H1 (cell line): ENCODE data around the gene RABEP1. TPM values are rescaled to one million over a fixed set of nuclear protein-coding genes. Genes with fewer than 3 reads are reported as not detected.

Experiments
- CTCF ChIA-PET: fragments of 300-600 bp; sonication (Branson Sonifier 250); formaldehyde crosslinking; loops from one replicate; lab custom pipeline; 2021; ENCODE audit not compliant: partially characterized antibody; lab: Charles Lee
- POLR2A ChIA-PET: fragments of 300-600 bp; sonication (Branson Sonifier 250); formaldehyde crosslinking; loops from one replicate; lab custom pipeline; 2021; ENCODE audit warnings: inconsistent platforms; ENCODE audit not compliant: partially characterized antibody; lab: Charles Lee
- DNase-seq, 2 experiments: peaks; one replicate each; pipeline versions ENCODE4 v3.0.0 to v3.0.0-alpha.2; 2010 to 2022; ENCODE audit warnings: low spot score in 2 of 2, low read depth in 1 of 2, mixed read lengths in 1 of 2
- FAIRE-seq: peaks from 2 replicates; lab custom pipeline; 2011; peaks lifted over from hg19 to GRCh38; lab: Jason Lieb, UNC
- H2AFZ ChIP-seq: 2 replicates; pipeline ENCODE4 v1.8.1; 2012; ENCODE audit warnings: low read length, inconsistent platforms
- H2AK5ac ChIP-seq: 2 replicates; pipeline ENCODE4 v1.6.1; 2013; ENCODE audit warnings: low read depth, low read length
- H2BK120ac ChIP-seq: replicated peaks from 2 replicates; pipeline ENCODE3; 2013; ENCODE audit warnings: low read depth, low read length, inconsistent platforms
- H2BK12ac ChIP-seq: 2 replicates; pipeline ENCODE4 v1.6.1; 2013; ENCODE audit warnings: low read depth, low read length
- H2BK15ac ChIP-seq: 2 replicates; pipeline ENCODE4 v1.6.1; 2013; ENCODE audit warnings: low read length
- H2BK20ac ChIP-seq: 2 replicates; pipeline ENCODE4 v1.6.1; 2013; ENCODE audit warnings: low read length
- H2BK5ac ChIP-seq: 2 replicates; pipeline ENCODE4 v1.6.1; 2013; ENCODE audit warnings: low read depth, low read length
- H3K14ac ChIP-seq: 2 replicates; pipeline ENCODE4 v1.6.1; 2013; ENCODE audit warnings: inconsistent platforms; ENCODE audit not compliant: insufficient read length
- H3K18ac ChIP-seq: 2 replicates; pipeline ENCODE4 v1.6.1; 2013; ENCODE audit warnings: low read length; ENCODE audit errors: extremely low read depth
- H3K23ac ChIP-seq: 2 replicates; pipeline ENCODE4 v1.6.1; 2013; ENCODE audit warnings: inconsistent platforms; ENCODE audit not compliant: insufficient read length
- H3K23me2 ChIP-seq: 2 replicates; pipeline ENCODE4 v1.6.1; 2013; ENCODE audit warnings: low read depth, low read length
- H3K27ac ChIP-seq: 2 replicates; pipeline ENCODE4 v1.6.1; 2011; ENCODE audit warnings: low read depth, low read length, inconsistent platforms
- H3K27me3 ChIP-seq, 4 experiments: replicated peaks in 1 of 4; 1 replicate in 1 of 4; 2 replicates in 3 of 4; pipeline versions ENCODE4 v1.6.1 to v1.8.1; 2011 to 2013; ENCODE audit warnings: low read length in 3 of 4, mild to moderate bottlenecking in 3 of 4, inconsistent platforms in 2 of 4, mixed read lengths in 2 of 4, moderate library complexity in 1 of 4; ENCODE audit not compliant: control insufficient read depth in 3 of 4, insufficient read depth in 3 of 4; ENCODE audit errors: extremely low read depth in 1 of 4
- H3K36me3 ChIP-seq, 4 experiments: 2 replicates each; pipeline versions ENCODE4 v1.6.1 to v1.8.1; 2011 to 2013; ENCODE audit warnings: mild to moderate bottlenecking in 4 of 4, low read length in 3 of 4, moderate library complexity in 2 of 4, control low read depth in 1 of 4, inconsistent platforms in 1 of 4; ENCODE audit not compliant: insufficient read depth in 4 of 4, control insufficient read depth in 2 of 4
- H3K4ac ChIP-seq: replicated peaks from 2 replicates; pipeline ENCODE3; 2013; ENCODE audit warnings: low read length, low read depth, mixed read lengths, inconsistent platforms; ENCODE audit not compliant: insufficient read length
- H3K4me1 ChIP-seq, 4 experiments: replicated peaks in 1 of 4; 1 replicate in 1 of 4; 2 replicates in 3 of 4; pipeline versions ENCODE4 v1.6.1 to v1.8.1; 2011 to 2013; ENCODE audit warnings: low read length in 3 of 4, inconsistent platforms in 2 of 4, mixed read lengths in 1 of 4; ENCODE audit not compliant: insufficient read depth in 4 of 4, control insufficient read depth in 3 of 4
- H3K4me2 ChIP-seq, 2 experiments: 2 replicates each; pipeline versions ENCODE4 v1.6.1 to v1.8.1; 2011 to 2013; ENCODE audit warnings: low read depth in 2 of 2, low read length in 2 of 2, control low read depth in 1 of 2, inconsistent platforms in 1 of 2, mild to moderate bottlenecking in 1 of 2; ENCODE audit not compliant: insufficient read depth in 1 of 2
- H3K4me3 ChIP-seq, 4 experiments: fragments of 200-600, 300-600 bp in 1 of 4; sonication (generic), shearing (Covaris generic), sonication (Bioruptor Twin) in 1 of 4; 2 replicates each; pipeline versions ENCODE4 v1.5.1 to v1.8.1; 2011 to 2016; ENCODE audit warnings: low read length in 4 of 4, low read depth in 3 of 4, control low read depth in 2 of 4, inconsistent platforms in 2 of 4, mild to moderate bottlenecking in 2 of 4, mixed read lengths in 1 of 4, moderate library complexity in 1 of 4; ENCODE audit not compliant: insufficient read depth in 2 of 4; ENCODE audit errors: extremely low read depth in 1 of 4
- H3K56ac ChIP-seq: replicated peaks from 2 replicates; pipeline ENCODE3; 2013; ENCODE audit warnings: low read depth, mild to moderate bottlenecking, mixed read lengths, low read length, inconsistent platforms; ENCODE audit not compliant: insufficient read length
- H3K79me1 ChIP-seq: 2 replicates; pipeline ENCODE4 v1.6.1; 2013; ENCODE audit warnings: low read depth, low read length, control low read depth
- H3K79me2 ChIP-seq, 2 experiments: 2 replicates each; pipeline versions ENCODE4 v1.6.1 to v1.8.1; 2012 to 2013; ENCODE audit warnings: low read length in 2 of 2, mild to moderate bottlenecking in 2 of 2, inconsistent platforms in 1 of 2; ENCODE audit not compliant: insufficient read depth in 2 of 2, control insufficient read depth in 1 of 2
- H3K9ac ChIP-seq, 4 experiments: replicated peaks in 1 of 4; 1 replicate in 1 of 4; 2 replicates in 3 of 4; pipeline versions ENCODE4 v1.6.1 to v1.8.1; 2011 to 2013; ENCODE audit warnings: low read depth in 3 of 4, low read length in 3 of 4, control low read depth in 2 of 4, mild to moderate bottlenecking in 2 of 4, moderate library complexity in 2 of 4, inconsistent platforms in 1 of 4; ENCODE audit errors: extremely low read depth in 1 of 4
- H3K9me3 ChIP-seq, 2 experiments: 2 replicates each; pipeline versions ENCODE4 v1.6.1 to v1.8.1; 2012 to 2013; ENCODE audit warnings: mild to moderate bottlenecking in 2 of 2, moderate library complexity in 2 of 2, control low read depth in 1 of 2, inconsistent platforms in 1 of 2, low read depth in 1 of 2, low read length in 1 of 2, mixed read lengths in 1 of 2; ENCODE audit not compliant: insufficient read depth in 2 of 2
- H4K20me1 ChIP-seq, 2 experiments: replicated peaks in 1 of 2; 2 replicates each; pipeline versions ENCODE3 to v1.8.1; 2011 to 2013; ENCODE audit warnings: inconsistent platforms in 2 of 2, low read length in 2 of 2, mild to moderate bottlenecking in 1 of 2; ENCODE audit not compliant: insufficient read depth in 2 of 2, control insufficient read depth in 1 of 2
- H4K5ac ChIP-seq: 2 replicates; pipeline ENCODE4 v1.6.1; 2013; ENCODE audit warnings: low read length, low read depth, mixed read lengths, inconsistent platforms; ENCODE audit not compliant: insufficient read length
- H4K8ac ChIP-seq: 2 replicates; pipeline ENCODE4 v1.8.0; 2013; ENCODE audit warnings: mild to moderate bottlenecking, moderate library complexity, low read length, inconsistent platforms; ENCODE audit not compliant: insufficient read depth; ENCODE audit errors: extremely low read depth
- H4K91ac ChIP-seq: replicated peaks from 2 replicates; pipeline ENCODE3; 2013; ENCODE audit warnings: low read length, mixed read lengths, inconsistent platforms; ENCODE audit not compliant: insufficient read length
- ASH2L ChIP-seq: fragments of 200-600, 300-600 bp; sonication (generic); IDR thresholded peaks from one replicate; pipeline ENCODE4 v1.7.1; 2017; ENCODE audit warnings: low read length
- CTBP2 ChIP-seq: IDR thresholded peaks from 2 replicates; pipeline ENCODE4 v1.7.0; 2011; ENCODE audit warnings: borderline replicate concordance, mild to moderate bottlenecking, moderate library complexity, mixed read lengths, low read length; ENCODE audit not compliant: insufficient read depth, insufficient read length
- GTF2F1 ChIP-seq: IDR thresholded peaks from 2 replicates; pipeline ENCODE4 v1.6.1; 2012; ENCODE audit warnings: low read depth, low read length, improper control_type of control experiment, borderline replicate concordance
- JUN ChIP-seq: IDR thresholded peaks from 2 replicates; pipeline ENCODE4 v1.6.1; 2011; ENCODE audit warnings: low read depth, mild to moderate bottlenecking, improper control_type of control experiment, low read length
- KDM1A ChIP-seq: fragments of 200-600, 300-600 bp; sonication (generic); IDR thresholded peaks from 2 replicates; pipeline ENCODE4 v1.7.1; 2016; ENCODE audit warnings: mild to moderate bottlenecking, low read length, borderline replicate concordance
- MAX ChIP-seq: IDR thresholded peaks from 2 replicates; pipeline ENCODE4 v1.6.1; 2012; ENCODE audit warnings: inconsistent platforms
- NANOG ChIP-seq: IDR thresholded peaks from 2 replicates; pipeline ENCODE4 v1.6.1; 2011; ENCODE audit warnings: low read length, low read depth, mild to moderate bottlenecking, inconsistent platforms; ENCODE audit not compliant: insufficient read depth, poor library complexity, severe bottlenecking
- POLR2A ChIP-seq, 2 experiments: IDR thresholded peaks; 1 replicate in 1 of 2; 2 replicates in 1 of 2; pipeline ENCODE4 v1.6.1; 2011; ENCODE audit warnings: low read depth in 2 of 2, low read length in 2 of 2, mild to moderate bottlenecking in 2 of 2; ENCODE audit errors: control extremely low read depth in 1 of 2
- RFX5 ChIP-seq: IDR thresholded peaks from 2 replicates; pipeline ENCODE4 v1.6.1; 2011; ENCODE audit warnings: low read depth, low read length, improper control_type of control experiment, borderline replicate concordance
- SUZ12 ChIP-seq: fragments of 200-600 bp; sonication (generic); IDR thresholded peaks from 2 replicates; pipeline ENCODE4 v1.6.1; 2012; ENCODE audit warnings: mild to moderate bottlenecking, inconsistent platforms, low read length, moderate library complexity, mixed read lengths
- TAF1 ChIP-seq: IDR thresholded peaks from 2 replicates; pipeline ENCODE4 v1.6.1; 2011; ENCODE audit warnings: mild to moderate bottlenecking, low read depth, low read length
- TEAD4 ChIP-seq: IDR thresholded peaks from 2 replicates; pipeline ENCODE4 v1.6.1; 2012; ENCODE audit warnings: low read depth, low read length, inconsistent platforms, mixed read lengths
- ZNF274 ChIP-seq: IDR thresholded peaks from 2 replicates; pipeline ENCODE4 v1.7.0; 2012; ENCODE audit warnings: low read length, borderline replicate concordance; ENCODE audit errors: extremely low read depth
- WGBS, 2 experiments: shearing (Covaris generic) in 1 of 2; methylation state at CpG; one replicate each; pipeline versions ENCODE4 v1.1.6 to v1.1.7; 2013 to 2015; ENCODE audit warnings: low lambda C conversion rate in 2 of 2, mixed read lengths in 2 of 2, inconsistent platforms in 1 of 2, low coverage in 1 of 2, missing lambda C conversion rate in 1 of 2; ENCODE audit not compliant: insufficient replicate concordance in 2 of 2, insufficient coverage in 1 of 2, insufficient read length in 1 of 2; ENCODE audit errors: extremely low coverage in 1 of 2, missing lambda C conversion rate in 1 of 2; 5-methylcytosine and 5-hydroxymethylcytosine counted together
- polyA plus RNA-seq, 7 experiments: library from polyadenylated mRNA; depleted of rRNA in 3 of 7; stranded (reverse) in 5 of 7; unstranded in 2 of 7; fragments of >200 nt in 5 of 7; fragments of 200-250 nt in 2 of 7; gene quantifications; 1 replicate in 5 of 7; 2 replicates in 1 of 7; 4 replicates in 1 of 7; pipeline versions ENCODE4 v1.2.1 to v1.2.3, GENCODE V29; 2011 to 2013; ENCODE audit warnings: missing spikeins in 2 of 7, mixed read lengths in 2 of 7
- total RNA-seq: library from RNA; stranded (reverse); fragmentation: NEBNext Ultra II Directional; extraction: Animal tissue kit (Norgen Biotek cat#: 25700); gene quantifications from 2 replicates; pipeline ENCODE4 v1.2.1, GENCODE V29; 2021

The RABEP1 gene
- total and polyA plus RNA-seq, 2 of the 8 experiments (the other 6 are each of a cell fraction or from before 2014, with no cell fraction given) = 8.5 to 52.3 TPM

- Histone ChIP-seq H3K23me2 (peaks cover 4% of the 10 kb centered on the region; the same call in 1 of the 2 replicates), H4K5ac (no peak overlapping the region), H3K23ac (no peak overlapping the region), H4K8ac (no peak overlapping the region), H3K9me3 (no peaks in the 10 kb centered on the region), H2BK12ac (no peak overlapping the region), H2BK15ac (no peak overlapping the region), H3K79me2 (peaks cover 11 to 50% of the 10 kb centered on the region in 2 experiments), H3K56ac (peak overlapping the region; percentile 69), H3K9ac (peak overlapping the region; percentile 21 to 98 (median 60); a peak in 5 of 7 replicates), H2AK5ac (no peak overlapping the region), H2AFZ (peak overlapping the region; percentile 15; the same call in 1 of the 2 replicates), H3K4me1 (peaks cover 1 to 6% (median 3%) of the 10 kb centered on the region in 4 experiments; a peak in 4 of 7 replicates), H2BK5ac (peak overlapping the region; percentile 21; the same call in 1 of the 2 replicates), H3K14ac (peak overlapping the region; percentile 89), H3K27ac (no peak overlapping the region), H3K18ac (peak overlapping the region; percentile 32), H4K91ac (peak overlapping the region; percentile 30), H2BK120ac (no peak overlapping the region), H2BK20ac (no peak overlapping the region), H3K4me2 (peak overlapping the region; percentile 71 to 77), H3K27me3 (no peaks in the 10 kb centered on the region), H3K4ac (no peak overlapping the region), H3K79me1 (peaks cover 7% of the 10 kb centered on the region; the same call in 1 of the 2 replicates), H4K20me1 (peaks cover 0 to 2% of the 10 kb centered on the region in 2 experiments), H3K36me3 (no peaks in the 10 kb centered on the region), H3K4me3 (peak overlapping the region; percentile 65 to 81 (median 75))
- 6% methylated on average over 7 of the region's 34 CpGs; no CpG with 5 or more reads in 1 of the 2 experiments for WGBS, 2 experiments
- no peak for FAIRE-seq
- ChIA-PET CTCF (interaction anchor here (0.5 to 1.6 kb wide), 3 partner anchors 15 to 221 kb away, joined by 3 to 4 read pairs (median 3); no protein-coding TSS in a partner anchor), POLR2A (interaction anchor here (0.8 to 1.5 kb wide), 3 partner anchors 13 to 158 kb away, joined by 3 to 6 read pairs (median 3); no protein-coding TSS in a partner anchor)
- no peak for DNase-seq
- TF ChIP-seq POLR2A (IDR thresholded peaks at IDR 0.05; ENCODE audit: control extremely low read depth in 1 of 2, low read depth in 2 of 2, low read length in 2 of 2) = no peak
- no peak for TF ChIP-seq ZNF274
- no peak for TF ChIP-seq TEAD4
- no peak for TF ChIP-seq JUN
- TF ChIP-seq TAF1 = no peak
- 0 out of 2 replicates have a peak, but pooled peaks have one; percentile 15 for TF ChIP-seq MAX
- no peak for TF ChIP-seq ASH2L
- TF ChIP-seq SUZ12 = no peak
- TF ChIP-seq GTF2F1 = no peak
- TF ChIP-seq NANOG = no peak
- TF ChIP-seq RFX5 = no peak
- TF ChIP-seq KDM1A = no peak
- TF ChIP-seq CTBP2 = no peak
Measured at GRCh38 chr17:5282642-5283217, 646 bp downstream of the RABEP1 start.
